Measurements from ENCODE around the gene PLD1.

PLD1 gene

GRCh38 chr3:171741377-171741776, 68.9 kb downstream of the PLD1 start:
- TF ChIP-seq CTCF (IDR thresholded peaks at IDR 0.05; ENCODE audit: low read length, missing control alignments): no peak
- DNase-seq (ENCODE audit: low read depth): no peak
- no peak overlapping the region for H3K4me3 ChIP-seq (replicated peaks; ENCODE audit: low read depth, low read length)

DNA sequence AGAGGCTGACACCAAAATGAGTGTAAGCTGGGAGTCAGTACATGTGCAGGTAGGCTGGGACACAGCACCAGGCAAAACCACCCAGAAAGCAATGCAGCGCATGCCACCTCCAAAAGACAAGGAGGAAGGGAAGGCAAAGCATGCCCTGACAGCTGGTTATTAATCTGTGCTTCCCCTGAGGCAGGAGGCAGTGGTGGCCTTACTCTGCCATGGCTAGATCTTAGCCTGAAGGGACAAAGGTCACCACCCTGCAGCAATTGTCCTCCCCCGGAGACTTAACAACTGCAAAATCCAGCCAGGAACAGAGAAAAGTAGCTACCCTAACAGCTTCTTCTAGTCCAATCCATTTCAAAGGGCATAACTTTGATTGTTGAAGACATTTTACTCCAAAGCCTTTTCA, 73.7 kb downstream of the PLD1 start:
- no peak for DNase-seq (ENCODE audit: low read depth)
- no peak overlapping the region for H3K4me3 ChIP-seq (replicated peaks; ENCODE audit: low read depth, low read length)
- no peak for TF ChIP-seq CTCF (IDR thresholded peaks at IDR 0.05; ENCODE audit: low read length, missing control alignments)

DNA sequence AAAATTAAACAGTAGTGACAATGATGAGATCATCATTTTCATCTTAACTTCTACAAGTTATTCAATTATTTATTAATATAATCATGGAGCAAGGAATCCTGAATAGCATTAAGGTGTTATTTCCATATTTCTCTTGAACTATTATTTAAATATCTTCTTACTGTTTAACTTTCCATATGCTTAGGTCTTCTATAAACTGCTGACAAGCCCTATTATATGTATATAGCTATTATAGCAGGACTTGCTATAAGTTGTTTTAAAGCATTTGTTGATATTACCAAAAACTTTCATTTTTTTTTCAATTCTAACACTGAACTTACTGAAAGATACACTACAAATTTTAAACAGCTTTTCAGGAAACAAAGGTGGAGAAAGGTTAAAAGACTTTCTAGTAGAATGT, 76.7 kb downstream of the PLD1 start:
- no peak for DNase-seq (ENCODE audit: low read depth)
- TF ChIP-seq CTCF (IDR thresholded peaks at IDR 0.05; ENCODE audit: low read length, missing control alignments): no peak

DNA sequence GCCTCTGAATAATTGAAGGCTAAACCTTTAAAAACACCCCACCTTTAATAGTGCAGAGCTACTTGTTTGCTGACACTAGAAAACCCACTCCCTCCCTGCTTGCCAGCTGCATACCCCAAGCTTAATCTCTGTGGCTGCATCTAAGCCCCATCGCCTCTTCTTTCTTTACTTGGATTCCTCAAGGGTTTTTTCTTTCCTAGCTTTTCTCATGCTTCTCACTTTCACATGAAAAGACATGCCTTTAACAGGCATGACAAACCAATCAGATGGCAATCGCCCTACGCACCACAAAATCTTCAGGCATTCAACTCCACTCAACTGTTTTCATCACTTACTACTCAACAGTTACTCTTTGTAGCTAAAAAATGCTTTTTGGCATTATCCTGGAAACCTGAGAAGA, 77.5 kb downstream of the PLD1 start:
- H3K4me3 ChIP-seq (replicated peaks; ENCODE audit: low read depth, low read length): no peak overlapping the region
- DNase-seq (ENCODE audit: low read depth): no peak
- TF ChIP-seq CTCF (IDR thresholded peaks at IDR 0.05; ENCODE audit: low read length, missing control alignments): no peak

More for the DNA sequence above, 76.7 kb downstream of the PLD1 start:
- no peak overlapping the region for H3K4me3 ChIP-seq (replicated peaks; ENCODE audit: low read depth, low read length)

DNA sequence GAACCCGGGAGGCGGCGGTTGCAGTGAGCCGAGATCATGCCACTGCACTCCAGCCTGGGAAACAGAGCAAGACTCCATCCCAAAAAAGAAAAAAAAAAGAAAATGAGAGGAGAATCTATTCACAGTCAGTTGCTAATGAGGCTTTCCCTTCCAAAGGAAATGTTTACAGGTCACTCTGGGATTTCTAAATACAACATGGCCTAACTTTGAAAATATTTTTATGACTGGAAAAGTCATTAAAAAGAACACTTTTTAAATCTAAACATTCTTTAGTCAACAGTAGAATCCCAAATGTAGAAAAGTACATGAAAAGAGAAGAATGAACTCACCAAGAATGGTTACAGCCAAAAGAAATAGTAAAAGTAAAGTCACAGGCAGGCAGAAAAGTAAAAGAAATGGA, 78.6 kb downstream of the PLD1 start:
- no peak for TF ChIP-seq CTCF (IDR thresholded peaks at IDR 0.05; ENCODE audit: low read length, missing control alignments)
- no peak overlapping the region for H3K4me3 ChIP-seq (replicated peaks; ENCODE audit: low read depth, low read length)
- DNase-seq (ENCODE audit: low read depth): no peak

GRCh38 chr3:171729452-171730334, 80.6 kb downstream of the PLD1 start:
- no peak overlapping the region for H3K4me3 ChIP-seq (replicated peaks; ENCODE audit: low read depth, low read length)
- TF ChIP-seq CTCF (IDR thresholded peaks at IDR 0.05; ENCODE audit: low read length, missing control alignments): no peak

GRCh38 chr3:171727288-171727687, 83.0 kb downstream of the PLD1 start:
- H3K4me3 ChIP-seq (replicated peaks; ENCODE audit: low read depth, low read length): no peak overlapping the region
- no peak for DNase-seq (ENCODE audit: low read depth)
- no peak for TF ChIP-seq CTCF (IDR thresholded peaks at IDR 0.05; ENCODE audit: low read length, missing control alignments)

More at GRCh38 chr3:171729452-171730334, 80.6 kb downstream of the PLD1 start:
- DNase-seq (ENCODE audit: low read depth): no peak

Data from fibroblast of pulmonary artery (primary cell).